H4 (cell line): Measurements from ENCODE around the gene NME9. TPM values are rescaled to one million over a fixed set of nuclear protein-coding genes. Genes with fewer than 3 reads are reported as not detected.

ENCODE experiments used
- DNase-seq: peaks from one replicate; pipeline ENCODE4 v3.0.0-alpha.2; 2015; ENCODE audit warnings: low spot score
- total RNA-seq: library from RNA; depleted of rRNA; stranded (reverse); fragments of >200 nt; shearing (Covaris generic); gene quantifications from 2 replicates; pipeline ENCODE4 v1.2.3, GENCODE V29; 2014

The NME9 gene
- total RNA-seq, 1 experiment from 2014 or later, result not detected

DNA sequence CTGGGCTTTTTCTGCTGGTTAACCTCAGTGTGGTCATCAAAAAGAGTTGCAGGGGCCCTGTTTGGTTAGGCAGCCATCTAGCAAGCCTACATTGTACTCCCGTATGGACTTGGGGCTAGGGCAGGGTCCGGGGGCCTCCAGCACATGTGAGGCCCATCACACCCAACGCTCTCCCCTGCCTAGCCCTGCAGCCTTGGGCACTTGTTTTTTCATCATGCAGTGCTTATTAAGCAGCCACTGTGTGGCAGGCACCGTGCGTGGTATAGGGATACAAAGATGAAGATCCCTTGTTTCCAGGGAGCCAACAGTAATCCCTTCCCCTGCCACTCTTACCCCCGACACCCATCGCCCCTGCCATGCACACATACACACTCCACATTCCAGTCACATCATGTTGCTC, 32.9 kb upstream of the NME9 start:
- no peak for DNase-seq

DNA sequence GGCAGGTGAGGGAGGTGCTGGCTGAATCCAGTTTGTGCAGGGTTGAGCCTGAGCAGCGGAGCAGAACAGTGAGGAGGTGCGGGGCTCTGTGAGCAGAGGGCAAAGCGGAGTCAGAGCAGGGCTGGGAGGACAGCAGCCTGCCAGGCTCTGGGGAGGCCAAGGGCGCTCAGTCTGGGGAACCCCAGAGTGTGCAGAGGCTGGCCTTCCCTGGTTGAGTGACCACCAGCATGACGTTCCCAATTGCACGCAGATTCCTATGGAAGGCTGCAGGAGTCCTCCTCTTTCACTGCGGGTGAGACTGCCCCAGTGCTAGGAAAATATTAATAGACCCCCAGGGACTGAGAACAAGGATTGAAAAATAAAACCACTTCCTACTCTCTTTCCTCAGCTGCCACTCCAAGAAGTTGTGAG, 31.9 kb upstream of the NME9 start:
- no peak for DNase-seq

DNA sequence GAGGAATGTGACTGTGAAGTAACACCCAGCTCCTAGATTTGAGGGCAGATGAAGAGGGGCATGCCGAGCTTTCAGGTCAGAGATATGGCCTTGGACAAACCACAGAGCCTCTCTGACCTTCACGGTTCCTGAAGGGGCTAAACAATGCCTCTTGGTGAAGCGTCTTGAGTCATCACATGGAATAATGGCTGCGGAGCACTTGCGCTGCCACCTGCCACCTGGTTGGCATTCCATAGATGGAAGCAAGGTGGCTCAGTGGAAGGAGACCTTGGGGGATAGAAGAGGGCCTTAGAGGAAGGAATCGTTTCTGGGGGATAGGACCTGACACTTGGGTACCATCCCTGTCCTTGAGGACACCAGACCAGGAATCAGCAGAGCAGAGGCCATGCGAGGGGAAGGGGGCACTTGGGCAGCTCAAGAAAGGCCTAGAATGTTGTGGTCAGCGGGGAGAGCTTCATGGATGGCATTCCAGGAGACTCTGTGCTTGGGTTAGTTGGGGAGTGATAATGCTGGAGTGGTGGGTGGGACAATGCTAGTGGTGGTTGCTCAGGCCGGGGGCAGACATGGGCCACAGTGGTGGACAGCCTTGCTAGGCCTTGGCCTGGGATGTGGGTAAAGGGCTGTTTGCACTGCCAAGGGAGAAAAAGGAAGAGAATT, 31.3 kb upstream of the NME9 start:
- DNase-seq, result no peak

DNA sequence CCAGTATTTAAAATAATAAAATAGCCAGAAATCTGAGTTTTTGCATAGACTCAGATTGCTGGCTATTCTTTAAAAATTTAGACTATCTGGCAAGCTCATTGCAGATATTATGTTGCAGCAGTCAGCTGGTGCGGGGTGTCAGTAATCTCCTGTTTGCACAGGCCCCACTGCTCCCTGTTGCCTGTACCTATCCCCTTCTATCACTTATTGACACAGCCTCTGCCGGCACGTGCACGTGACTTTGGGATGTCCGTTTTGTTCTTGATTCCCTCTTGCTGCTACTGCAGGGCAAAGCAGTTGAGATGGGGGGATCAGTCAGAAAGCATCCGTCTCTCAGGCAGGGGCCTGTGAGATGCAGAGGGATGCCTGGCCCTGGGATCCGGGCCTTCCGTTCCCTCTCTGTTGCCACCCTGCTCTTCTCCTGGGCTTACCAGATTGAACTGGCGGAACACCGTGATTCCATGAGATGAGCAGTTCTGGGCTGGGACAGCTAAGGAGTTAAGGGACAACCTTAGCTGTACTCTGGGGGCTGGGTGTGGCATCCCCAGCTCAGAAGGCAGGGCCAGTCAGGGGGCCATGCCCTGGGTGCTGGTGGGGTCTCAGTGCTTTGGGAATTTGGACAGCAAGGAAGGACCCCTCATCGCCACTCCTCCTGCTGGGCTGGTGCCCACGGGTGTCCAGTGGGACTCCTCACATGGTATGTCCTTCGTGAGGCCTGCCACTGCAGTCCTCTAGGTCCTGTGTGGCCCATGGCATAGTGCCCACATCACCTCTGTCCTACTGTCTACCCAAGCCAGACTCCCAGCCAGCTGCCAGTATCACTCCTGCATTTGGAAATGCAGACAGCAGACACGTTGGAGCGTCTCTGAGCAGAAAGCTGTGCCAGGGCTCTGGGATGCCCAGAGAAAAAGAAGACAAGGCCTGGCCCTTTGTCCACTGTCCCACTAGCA, 30.5 kb upstream of the NME9 start:
- DNase-seq, result no peak

DNA sequence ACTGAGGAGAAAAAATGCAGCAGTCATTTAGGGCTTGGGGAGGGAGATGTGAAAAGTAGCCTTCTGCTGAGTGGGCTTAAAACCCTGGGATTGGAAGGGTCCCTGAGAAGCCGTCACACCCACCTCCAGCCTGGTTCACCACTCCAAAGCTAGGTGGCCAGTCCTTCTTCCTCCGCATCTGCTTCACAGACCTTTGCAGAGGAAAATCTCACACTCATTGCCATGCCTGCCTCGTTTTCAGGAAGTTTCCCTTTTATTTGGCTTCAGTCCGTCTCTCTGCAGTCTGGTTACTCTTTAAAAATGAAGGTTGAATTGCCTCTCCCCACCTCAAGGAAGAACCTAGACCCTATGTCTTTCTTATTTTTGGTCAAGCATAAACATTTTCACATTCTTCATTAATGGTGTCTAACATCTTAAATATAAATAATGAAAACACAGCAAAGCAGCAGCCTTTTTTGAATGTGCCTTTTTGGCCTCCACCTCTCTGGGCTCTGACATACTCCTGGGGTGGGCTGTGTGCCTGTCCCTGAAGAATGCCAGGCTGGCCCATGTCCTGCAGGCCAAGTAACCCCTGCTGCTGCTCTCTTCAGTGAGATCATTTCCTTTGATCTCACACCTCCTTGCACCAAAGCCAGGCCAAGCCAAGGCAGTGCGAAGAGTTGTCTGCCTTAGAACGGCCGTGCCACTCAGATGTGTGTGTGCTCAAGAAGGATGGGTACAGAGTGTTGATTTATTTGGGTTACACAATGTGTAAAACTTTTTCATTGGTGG, 29.7 kb upstream of the NME9 start:
- DNase-seq, result no peak

DNA sequence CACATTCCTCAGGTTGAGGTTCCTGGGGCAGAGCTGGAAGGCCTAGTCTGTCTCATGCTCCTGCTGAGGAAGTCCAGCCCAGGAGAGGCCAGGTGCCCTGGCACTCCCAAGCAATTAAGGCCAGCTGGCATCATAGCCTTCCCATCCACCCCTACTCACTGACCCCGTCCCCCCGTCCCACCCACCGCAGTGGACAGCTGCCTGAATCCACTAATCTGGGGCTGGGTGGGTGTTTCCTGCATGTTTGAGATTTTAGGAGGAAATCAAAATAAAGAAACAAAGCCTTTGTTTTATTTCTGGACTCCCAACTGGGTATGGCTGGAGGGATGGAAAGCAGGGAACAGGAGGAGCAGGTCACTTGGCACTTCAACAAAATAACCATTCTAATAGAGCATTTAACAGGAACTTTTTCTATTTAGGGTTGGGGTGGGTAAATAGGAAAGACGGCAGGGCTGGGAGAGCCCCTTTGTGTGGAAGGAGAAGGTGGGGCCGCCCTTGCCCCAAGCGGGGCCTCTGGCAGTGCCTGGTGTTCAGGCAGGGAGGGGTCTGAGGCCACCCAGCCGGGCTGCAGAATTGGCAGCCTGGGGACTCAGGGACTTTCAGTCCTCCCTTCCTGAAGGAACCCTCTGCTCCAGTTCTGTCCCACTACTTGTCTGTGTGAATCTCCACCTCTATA, 27.2 kb upstream of the NME9 start:
- no peak for DNase-seq

DNA sequence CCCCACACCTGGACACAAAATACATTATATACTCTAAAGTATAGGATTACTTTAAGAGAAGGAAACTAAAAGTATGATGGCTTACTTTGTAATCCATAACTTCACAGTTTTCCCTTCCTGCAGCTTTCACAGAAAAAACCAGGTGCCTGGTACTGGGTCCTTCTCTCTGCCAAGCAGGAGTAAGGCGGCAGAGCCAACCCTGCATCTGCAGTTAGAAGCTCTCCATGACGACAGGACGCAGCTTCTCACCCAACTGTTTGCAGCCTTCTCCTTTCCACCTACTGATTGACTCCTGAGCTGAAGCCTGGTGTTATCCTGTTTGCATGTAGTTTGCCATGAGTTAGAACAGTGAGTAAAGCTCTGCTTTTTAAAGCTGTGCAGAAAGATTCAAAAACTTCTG, 25.4 kb upstream of the NME9 start:
- DNase-seq, result no peak

DNA sequence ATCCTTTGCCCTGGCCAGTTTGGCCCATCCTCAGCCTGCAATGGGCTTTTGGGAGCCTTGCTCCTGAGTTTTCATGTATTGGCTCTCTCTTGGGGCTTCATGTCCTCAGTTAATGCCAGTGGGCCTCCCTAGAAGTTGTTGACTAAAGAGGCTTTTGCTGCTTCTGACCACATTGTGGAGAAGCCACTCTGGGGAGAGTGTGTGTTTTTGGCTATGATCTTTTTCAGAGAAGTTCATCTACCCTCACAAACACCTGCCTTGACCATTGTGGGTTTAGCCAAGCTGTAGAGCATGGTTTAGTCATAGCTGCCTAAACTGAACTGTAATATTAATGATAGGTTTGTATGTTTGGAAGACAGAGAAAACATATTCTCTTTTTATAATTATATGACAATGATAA, 24.7 kb upstream of the NME9 start:
- DNase-seq, result no peak

DNA sequence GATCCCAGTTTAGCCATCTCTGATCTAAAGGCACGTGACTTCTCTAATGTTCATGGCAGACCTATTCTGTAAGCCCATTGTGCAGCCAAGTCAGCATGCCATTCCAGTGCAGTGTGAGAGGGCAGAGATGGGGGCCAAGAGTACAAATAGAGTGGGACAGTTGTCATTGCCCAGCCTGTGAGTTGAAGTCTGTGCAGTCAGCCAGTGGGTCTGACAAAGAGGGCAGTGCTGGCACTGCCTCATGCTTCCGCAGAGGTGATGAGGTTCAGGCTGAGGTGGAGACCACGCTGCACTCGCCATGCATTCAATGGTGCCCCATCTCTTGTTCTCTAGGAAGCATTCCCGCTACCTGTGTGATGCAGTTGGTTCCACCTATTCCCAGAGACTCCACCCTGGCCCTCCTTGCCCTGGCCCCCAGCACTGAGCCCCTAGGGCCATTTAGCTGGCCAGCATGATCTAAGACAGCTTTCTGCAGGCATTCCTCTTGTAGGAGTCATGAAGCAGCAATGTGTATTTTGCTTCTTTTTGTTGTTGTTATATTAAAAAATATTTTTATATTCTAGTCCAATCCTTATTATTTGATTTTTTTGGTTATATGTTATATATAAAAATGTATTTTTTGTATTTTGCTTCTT, 22.4 kb upstream of the NME9 start:
- DNase-seq, result no peak

DNA sequence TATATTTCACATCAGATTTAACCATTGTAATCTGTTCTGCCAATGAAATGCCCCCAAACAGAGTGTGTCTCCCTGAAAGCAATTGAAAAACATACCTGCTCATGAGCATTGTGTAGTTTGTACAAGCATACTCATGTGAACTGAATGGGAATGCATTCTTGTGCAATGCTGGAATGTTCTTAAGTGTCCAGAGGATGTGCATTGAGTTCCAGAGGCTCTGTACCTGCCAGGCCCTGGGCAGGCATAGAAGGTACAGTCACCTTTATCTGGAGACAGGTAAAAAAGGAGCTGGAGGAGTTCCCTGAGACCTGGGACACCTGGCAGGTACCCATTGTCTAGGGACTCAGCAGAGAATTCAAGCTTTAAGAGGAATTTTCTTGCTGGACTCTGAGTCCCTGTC, 21.5 kb upstream of the NME9 start:
- no peak for DNase-seq

DNA sequence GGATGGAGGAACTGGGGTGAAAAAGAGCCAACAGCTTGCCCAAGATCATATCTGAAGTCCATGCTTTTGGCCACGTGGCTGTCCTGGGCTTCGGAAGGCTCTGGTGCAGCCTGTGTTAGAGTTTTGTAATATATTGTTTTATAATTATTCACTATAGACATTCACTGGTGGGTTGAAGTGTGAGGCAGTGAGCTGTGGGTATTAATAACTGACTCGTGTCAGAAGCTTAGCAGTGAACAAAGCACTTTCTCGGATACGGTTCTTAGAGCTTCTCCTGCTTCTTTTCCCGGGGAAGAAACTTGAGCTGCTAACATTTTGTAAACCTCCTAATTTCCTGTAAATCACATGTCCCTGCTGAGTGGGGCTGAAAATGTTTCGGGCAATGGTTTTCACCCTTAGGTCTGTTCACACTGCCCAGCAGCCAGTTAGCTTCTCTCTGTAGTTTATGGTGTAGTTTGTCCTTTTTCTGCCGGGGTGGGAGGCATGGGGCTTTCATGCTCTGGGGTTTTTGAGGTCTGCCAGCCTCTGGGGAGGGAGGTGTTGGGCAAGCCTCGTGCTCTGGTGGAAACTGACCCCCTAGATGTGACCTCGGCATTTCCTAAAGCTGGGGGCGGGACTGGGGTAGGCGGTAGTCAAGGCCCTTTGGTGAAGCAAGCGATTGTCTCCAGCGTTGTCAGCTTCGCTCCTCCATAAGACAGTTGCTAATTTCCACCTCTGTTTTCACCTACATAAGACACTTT, 20.4 kb upstream of the NME9 start:
- no peak for DNase-seq

DNA sequence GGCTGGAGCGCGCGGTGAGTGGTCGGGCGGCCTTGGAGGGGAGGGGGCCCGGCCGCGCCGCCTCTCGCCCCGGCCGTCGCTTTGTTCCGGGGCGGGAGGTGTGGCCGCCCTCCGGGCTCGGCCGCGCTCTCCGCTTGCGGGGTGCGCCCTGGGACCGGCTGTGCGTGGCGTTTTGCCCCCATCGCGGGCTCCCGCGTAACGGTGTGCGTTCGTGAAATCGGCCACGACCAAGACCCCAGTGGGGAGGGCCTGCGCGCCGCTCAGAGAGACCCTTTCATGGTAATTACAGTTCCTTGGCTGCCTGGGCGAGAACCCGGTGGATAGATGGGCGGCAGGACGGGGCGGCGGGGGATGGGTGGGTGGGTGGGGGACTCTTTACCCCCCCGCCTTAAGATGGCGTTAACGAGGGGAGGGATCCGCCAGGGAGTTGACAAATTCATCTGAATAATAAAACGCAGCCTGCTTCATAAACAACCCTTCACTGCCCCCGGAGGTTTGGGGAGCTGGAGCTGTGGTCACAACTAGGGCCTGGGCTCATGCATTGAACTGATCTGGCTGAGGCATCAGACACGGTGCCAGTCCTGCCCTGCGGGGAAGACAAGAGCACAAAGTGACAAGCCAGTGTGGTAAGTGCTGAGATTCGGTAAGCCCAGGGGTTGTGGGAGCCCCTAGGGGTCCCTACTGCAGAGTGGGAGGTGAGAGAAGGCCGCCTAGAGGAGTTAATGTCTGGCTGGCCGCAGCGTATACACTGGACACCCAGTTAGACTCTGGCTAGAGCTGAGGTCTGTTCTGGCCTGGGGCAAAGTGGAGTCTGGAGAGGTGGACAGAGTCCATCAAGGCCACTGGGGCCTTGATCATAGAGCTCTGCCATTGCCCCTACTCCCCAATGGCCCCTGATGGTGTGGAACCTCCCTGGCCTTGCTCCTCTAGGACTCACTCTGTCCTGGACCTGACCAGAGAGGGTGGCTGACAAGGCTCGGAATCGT, 19.4 kb upstream of the NME9 start:
- DNase-seq, result no peak

DNA sequence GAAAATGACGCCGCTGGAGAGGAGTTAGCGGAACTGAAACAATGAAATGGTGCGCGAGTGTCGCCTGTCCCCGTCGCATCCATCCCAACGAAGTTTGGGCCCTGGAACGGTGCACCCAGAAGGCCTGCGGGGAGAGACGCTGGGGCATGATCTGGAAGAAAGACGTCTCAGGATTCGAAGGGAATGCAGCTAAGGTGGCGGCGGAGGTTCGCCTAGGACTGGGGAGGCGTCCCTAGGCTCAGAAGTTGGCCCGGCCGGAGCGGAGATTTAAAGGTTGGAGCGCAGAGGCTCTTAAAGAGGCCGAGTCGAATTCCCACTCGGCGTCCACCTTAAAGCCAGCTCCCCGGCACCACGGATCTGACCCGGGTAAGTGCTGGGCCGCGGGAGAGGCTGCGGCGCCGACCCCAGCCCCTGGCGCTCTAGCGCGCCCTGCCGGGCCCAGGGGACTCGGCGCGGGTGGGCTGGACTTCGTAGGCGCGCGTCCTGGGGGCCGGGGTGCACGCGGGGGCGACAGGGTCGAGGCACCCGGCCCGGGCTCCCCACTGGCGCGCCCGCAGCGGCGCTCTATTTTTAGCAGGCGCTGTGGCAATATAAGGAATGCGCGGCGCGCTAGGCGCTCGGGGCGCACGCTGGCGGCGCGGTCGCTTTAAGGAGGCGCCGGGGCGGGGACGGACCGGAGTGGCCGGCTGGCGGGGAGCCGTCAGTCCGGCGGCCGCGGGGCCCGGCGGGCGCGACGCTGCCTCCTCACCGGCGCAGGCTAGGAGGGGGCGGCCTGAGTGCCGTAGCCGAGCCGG, 18.5 kb upstream of the NME9 start, which contains the start of gene MRAS:
TSS of gene MRAS (plus strand) at position 620 of the 794 bp plus-strand sequence. CDS start 24,305 bp downstream, outside the sequence.
- peak; percentile 35 for DNase-seq

DNA sequence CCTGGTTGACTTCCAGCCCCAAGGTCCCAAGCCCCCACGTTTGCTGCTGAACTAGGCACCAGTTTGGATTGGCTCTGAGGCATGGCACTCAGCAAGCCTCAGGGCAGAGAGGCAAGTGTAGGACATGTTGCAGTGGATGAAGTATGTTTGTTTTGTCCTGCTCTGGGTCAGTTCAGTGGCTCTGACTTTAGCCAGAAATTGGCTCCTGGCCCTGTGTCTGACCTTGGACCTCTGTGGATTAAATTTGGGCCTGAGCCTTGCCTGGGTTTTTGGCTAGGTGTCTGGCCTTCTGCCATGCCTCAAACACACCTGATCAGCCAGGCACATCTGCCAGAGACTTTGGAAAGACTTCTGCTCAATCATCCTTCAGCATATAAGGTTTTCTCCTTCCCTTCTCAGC, 15.1 kb upstream of the NME9 start:
- no peak for DNase-seq

DNA sequence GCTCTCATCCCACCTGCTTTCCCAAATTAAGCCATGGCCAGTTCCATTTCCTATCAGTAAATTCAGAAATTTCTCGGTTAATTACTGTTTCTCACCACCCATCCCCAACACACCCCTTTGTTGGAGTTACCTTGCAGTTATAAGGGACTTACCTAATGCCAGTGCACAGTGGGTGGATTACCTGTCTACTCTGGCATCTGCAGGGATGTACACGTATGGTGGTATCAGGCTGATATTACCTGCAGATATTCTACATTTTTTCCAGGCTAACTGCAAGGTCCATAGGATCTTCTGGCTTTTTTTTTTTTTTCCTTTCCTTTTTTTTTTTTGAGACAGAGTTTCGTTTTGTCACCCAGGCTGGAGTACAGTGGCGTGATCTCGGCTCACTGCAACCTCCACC, 10.9 kb upstream of the NME9 start:
- DNase-seq, result no peak

DNA sequence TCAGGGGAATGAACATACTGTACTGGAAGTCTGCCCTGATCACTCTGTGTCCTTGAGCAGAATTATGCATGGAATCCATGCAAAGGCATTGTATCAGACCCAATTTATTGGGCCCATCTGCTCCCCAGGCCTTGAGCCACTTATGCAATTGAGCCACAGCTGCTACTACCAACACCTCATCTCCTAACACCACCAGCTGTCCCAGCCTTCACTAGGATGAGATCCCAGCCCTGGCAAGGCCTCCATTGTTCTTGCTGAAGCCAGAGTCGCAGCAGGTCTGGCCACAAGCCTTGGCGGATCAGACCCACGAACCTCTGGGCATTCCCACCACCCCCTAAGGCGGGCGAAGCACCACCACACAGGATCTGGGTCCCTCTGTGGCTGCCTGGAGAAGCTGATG, 9.2 kb upstream of the NME9 start:
- no peak for DNase-seq

DNA sequence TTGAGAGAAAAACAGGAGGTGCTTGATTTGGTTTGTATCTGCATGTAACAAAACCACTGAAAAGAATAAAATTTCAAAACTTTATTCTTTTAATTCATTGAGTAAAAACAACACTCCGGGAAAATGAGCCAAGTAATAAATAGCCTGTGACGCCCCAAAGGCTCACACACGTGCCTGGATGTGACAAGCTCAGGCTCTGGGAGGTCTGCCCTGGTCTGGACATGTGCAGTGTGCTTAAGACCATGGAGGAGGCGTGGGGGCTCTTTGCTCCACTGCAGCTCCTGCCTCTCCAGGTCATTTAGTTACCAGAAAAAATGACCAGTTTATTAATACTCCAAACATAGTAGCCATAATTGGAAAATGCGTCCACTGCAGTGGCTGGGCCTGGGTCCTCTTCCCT, 8.6 kb upstream of the NME9 start:
- no peak for DNase-seq

DNA sequence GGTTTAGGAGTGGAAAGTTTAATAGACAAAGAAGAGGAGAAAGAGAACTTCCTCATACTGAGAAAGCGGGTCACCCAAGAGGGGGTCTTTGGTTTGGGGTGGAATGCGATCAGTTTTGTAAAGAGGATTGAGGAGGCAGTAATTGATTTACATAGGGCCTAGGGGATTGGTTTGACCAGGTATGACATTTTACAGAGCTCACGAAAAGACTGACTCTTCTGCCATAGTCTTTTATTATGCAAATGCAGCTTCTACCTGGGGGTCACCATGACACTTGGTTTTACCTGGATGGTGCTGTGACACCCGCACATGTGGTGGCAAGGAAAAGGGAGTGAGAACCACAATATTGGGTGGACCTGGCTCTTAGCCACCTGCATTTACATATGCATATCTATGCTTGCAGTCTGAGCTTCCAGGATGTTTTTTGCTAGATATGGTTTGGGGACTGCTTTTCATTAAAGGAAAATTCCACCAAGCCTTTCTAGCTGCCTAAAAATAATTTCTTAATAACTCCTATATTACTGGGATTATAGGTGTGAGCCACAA, 6.9 kb upstream of the NME9 start:
- no peak for DNase-seq
